GM23248 (cell line): ENCODE measurements around the gene MRPL24.

Experiments
- EZH2 ChIP-seq: fragments of 200-600 bp; sonication (generic); IDR thresholded peaks from 2 replicates; pipeline ENCODE4 v1.6.1; 2018; ENCODE audit warnings: antibody characterized with exemption, mild to moderate bottlenecking; ENCODE audit not compliant: insufficient read depth, poor library complexity, severe bottlenecking
- EZH2phosphoT487 ChIP-seq: fragments of 200-600 bp; sonication (generic); IDR thresholded peaks from 2 replicates; pipeline ENCODE4 v1.6.1; 2018; ENCODE audit warnings: antibody characterized with exemption, moderate library complexity, mild to moderate bottlenecking, low read depth; ENCODE audit not compliant: insufficient read depth

DNA sequence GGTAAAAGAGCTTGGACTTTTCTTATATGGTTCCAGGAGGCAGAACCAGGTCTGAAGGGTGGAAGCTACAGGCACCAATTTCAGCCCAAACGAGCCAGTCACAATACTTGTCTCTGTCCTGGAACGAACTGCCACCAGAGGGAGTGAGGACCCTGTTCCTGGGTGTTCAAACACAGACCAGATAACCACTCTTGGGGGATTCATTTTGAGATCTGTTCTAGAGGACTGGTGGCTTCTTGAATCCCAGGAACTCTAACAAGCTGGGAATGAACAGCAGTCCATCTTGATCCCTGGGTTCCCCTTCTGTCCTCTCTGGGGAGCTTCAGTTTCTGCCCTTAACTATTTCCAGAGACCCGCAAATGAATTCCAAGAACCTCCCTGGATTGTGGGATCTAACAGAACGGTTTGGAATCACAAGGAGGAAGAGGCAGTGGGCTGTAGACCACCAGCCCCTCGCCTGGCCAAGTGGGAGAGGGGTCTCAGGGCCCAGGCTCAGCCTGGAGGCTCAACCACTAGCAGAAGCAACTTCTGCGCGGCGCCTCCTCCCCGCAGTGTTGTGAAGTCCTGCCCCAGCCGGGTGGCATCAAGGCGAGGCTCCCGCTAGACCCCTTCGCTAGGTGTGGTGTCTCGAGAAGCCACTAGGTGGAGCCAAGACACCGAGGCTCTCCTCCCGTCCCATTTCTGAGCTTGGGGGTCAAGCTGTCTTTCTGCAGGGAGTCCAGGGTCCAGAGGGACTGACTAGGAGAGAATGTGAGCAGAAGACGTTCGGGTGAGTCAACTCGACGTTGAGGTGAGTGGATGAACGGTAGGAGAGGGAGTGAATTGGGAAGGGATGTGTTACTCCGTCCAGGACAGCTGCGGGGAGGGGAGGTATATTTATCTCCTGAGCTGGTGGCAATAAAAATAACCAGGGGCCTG is 51.6 kb downstream of the MRPL24 start:
- TF ChIP-seq EZH2phosphoT487 (no peak), EZH2 (no peak)
